GM12878 (cell line): ENCODE results near the gene DNAJC9.

Source experiments
- CTCF ChIP-seq, 3 experiments: IDR thresholded peaks in 2 of 3; conservative IDR thresholded peaks in 1 of 3; 2 replicates each; pipeline ENCODE4 v1.5.1; 2011; ENCODE audit warnings: low read depth in 3 of 3, low read length in 3 of 3, mild to moderate bottlenecking in 3 of 3, control low read depth in 2 of 3, moderate library complexity in 2 of 3, inconsistent platforms in 1 of 3, mixed read lengths in 1 of 3; ENCODE audit not compliant: control insufficient read depth in 2 of 3, insufficient read depth in 1 of 3; ENCODE audit errors: extremely low read depth in 1 of 3
- RFX5 ChIP-seq: IDR thresholded peaks from 2 replicates; pipeline ENCODE4 v1.6.1; 2011; ENCODE audit warnings: low read depth, low read length, improper control_type of control experiment
- TCF12 ChIP-seq: IDR thresholded peaks from 2 replicates; pipeline ENCODE4 v1.6.1; 2011; ENCODE audit warnings: low read depth, mild to moderate bottlenecking, low read length
- TCF7 ChIP-seq: IDR thresholded peaks from 2 replicates; pipeline ENCODE4 v1.6.1; 2014; ENCODE audit warnings: antibody characterized with exemption, borderline replicate concordance
- ZNF274 ChIP-seq: IDR thresholded peaks from one replicate; pipeline ENCODE4 v1.8.0; 2011; ENCODE audit not compliant: insufficient read length, insufficient read depth

GRCh38 chr10:73206385-73206784 lies 40.7 kb downstream of the DNAJC9 start:
- TF ChIP-seq TCF12 (no peak), RFX5 (no peak), ZNF274 (no peak), TCF7 (no peak), CTCF (IDR thresholded peaks at IDR 0.05 in 2 of 3, conservative IDR thresholded peaks at IDR 0.05 in 1 of 3; ENCODE audit: control insufficient read depth in 2 of 3, extremely low read depth in 1 of 3, insufficient read depth in 1 of 3, low read depth in 3 of 3, low read length in 3 of 3) (no peak)
